Type B pancreatic cell (in vitro differentiated cells): ENCODE results near the gene COL13A1. TPM values are rescaled to one million over a fixed set of nuclear protein-coding genes. Genes with fewer than 3 reads are reported as not detected.

Experiments
- DNase-seq: peaks from one replicate; pipeline ENCODE4 v3.0.0; 2021; ENCODE audit warnings: mixed read lengths; ENCODE audit not compliant: unreplicated experiment; ENCODE audit errors: extremely low spot score
- H3K27ac Mint-ChIP-seq: 2 replicates; pipeline ENCODE4 v1.8.0; 2021; ENCODE audit warnings: mild to moderate bottlenecking, mixed read lengths
- H3K27me3 Mint-ChIP-seq: 2 replicates; pipeline ENCODE4 v1.8.0; 2021; ENCODE audit warnings: mixed read lengths
- H3K36me3 Mint-ChIP-seq: 2 replicates; pipeline ENCODE4 v1.8.0; 2021; ENCODE audit warnings: mixed read lengths
- H3K4me1 Mint-ChIP-seq: one replicate; pipeline ENCODE4 v1.8.0; 2021; ENCODE audit warnings: mixed read lengths; ENCODE audit not compliant: unreplicated experiment
- H3K4me3 Mint-ChIP-seq: 2 replicates; pipeline ENCODE4 v1.8.0; 2021; ENCODE audit warnings: mild to moderate bottlenecking, mixed read lengths
- H3K9me3 Mint-ChIP-seq: 2 replicates; pipeline ENCODE4 v1.8.0; 2021; ENCODE audit warnings: mixed read lengths
- total RNA-seq: library from RNA; stranded (reverse); gene quantifications from 2 replicates; pipeline ENCODE4 v1.2.1, GENCODE V29; 2021; ENCODE audit warnings: low replicate concordance
- TF ChIP-seq, protein P1 (sequence below): fragments of 200-600 bp; sonication (generic); conservative IDR thresholded peaks from 2 replicates; pipeline ENCODE4 v1.5.0; 2021; ENCODE audit warnings: antibody characterized with exemption, mild to moderate bottlenecking

COL13A1 gene
- total RNA-seq, 1 donor from 2014 or later: 18.6 TPM

DNA sequence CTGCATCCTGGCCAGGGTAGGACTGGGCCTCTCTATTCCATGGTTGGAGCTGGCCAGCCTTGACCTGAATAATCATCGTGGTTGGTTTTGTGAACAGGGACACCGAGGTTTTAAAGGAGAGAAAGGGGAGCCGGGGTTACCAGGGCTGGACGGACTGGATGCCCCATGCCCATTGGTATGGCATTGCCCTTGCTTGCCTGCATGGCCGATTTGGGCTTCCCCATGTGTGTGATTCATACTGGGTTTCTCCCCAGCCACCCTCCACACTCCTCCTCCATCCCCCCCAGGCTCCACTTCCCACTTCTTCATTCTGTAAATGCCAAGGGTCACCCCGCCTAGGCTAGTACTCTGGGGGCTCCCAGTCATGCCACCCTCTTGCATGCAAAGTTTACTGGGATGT, 152.1 kb downstream of the COL13A1 start:
- Mint-ChIP-seq H3K4me3 (no peak overlapping the region), H3K4me1 (peaks cover 6% of the 10 kb centered on the region), H3K36me3 (no peaks in the 10 kb centered on the region), H3K9me3 (no peaks in the 10 kb centered on the region), H3K27ac (no peak overlapping the region), H3K27me3 (peaks cover 15% of the 10 kb centered on the region)
- no peak for DNase-seq
- TF ChIP-seq, protein P1, sequence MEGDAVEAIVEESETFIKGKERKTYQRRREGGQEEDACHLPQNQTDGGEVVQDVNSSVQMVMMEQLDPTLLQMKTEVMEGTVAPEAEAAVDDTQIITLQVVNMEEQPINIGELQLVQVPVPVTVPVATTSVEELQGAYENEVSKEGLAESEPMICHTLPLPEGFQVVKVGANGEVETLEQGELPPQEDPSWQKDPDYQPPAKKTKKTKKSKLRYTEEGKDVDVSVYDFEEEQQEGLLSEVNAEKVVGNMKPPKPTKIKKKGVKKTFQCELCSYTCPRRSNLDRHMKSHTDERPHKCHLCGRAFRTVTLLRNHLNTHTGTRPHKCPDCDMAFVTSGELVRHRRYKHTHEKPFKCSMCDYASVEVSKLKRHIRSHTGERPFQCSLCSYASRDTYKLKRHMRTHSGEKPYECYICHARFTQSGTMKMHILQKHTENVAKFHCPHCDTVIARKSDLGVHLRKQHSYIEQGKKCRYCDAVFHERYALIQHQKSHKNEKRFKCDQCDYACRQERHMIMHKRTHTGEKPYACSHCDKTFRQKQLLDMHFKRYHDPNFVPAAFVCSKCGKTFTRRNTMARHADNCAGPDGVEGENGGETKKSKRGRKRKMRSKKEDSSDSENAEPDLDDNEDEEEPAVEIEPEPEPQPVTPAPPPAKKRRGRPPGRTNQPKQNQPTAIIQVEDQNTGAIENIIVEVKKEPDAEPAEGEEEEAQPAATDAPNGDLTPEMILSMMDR: no peak

DNA sequence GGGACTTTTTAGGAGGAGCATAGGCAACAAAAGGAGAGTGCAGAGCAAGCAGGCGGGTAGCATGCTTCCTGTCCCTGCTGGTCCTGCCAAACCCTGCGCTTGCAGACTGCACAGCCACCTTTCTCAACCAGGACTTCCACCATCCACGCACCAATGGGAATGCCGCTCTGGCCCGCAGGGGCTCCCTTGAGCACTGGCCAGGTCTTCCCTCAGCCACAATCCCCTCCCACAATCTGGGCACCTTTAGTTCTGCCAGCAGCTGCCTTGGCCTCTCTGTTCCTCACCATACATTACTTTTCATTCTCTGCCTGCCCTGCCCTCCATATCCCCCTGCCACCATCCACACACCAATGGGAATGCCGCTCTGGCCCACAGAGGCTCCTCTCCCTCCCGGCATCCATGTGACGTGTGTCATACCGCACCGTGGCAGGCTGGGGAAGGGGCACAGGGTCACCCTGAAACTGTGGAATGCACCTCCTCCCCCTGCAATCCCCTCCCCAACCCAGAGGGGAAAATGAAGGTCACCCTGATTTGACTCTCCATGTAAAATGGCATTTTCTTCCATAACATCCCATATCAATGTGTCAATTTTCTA, 153.6 kb downstream of the COL13A1 start:
- H3K4me3 Mint-ChIP-seq: no peak overlapping the region
- H3K4me1 Mint-ChIP-seq: peaks cover 11% of the 10 kb centered on the region
- H3K27ac Mint-ChIP-seq: no peak overlapping the region
- TF ChIP-seq, protein P1: no peak
- no peaks in the 10 kb centered on the region for H3K36me3 Mint-ChIP-seq
- no peaks in the 10 kb centered on the region for H3K9me3 Mint-ChIP-seq
- H3K27me3 Mint-ChIP-seq: peaks cover 15% of the 10 kb centered on the region
- DNase-seq: no peak

DNA sequence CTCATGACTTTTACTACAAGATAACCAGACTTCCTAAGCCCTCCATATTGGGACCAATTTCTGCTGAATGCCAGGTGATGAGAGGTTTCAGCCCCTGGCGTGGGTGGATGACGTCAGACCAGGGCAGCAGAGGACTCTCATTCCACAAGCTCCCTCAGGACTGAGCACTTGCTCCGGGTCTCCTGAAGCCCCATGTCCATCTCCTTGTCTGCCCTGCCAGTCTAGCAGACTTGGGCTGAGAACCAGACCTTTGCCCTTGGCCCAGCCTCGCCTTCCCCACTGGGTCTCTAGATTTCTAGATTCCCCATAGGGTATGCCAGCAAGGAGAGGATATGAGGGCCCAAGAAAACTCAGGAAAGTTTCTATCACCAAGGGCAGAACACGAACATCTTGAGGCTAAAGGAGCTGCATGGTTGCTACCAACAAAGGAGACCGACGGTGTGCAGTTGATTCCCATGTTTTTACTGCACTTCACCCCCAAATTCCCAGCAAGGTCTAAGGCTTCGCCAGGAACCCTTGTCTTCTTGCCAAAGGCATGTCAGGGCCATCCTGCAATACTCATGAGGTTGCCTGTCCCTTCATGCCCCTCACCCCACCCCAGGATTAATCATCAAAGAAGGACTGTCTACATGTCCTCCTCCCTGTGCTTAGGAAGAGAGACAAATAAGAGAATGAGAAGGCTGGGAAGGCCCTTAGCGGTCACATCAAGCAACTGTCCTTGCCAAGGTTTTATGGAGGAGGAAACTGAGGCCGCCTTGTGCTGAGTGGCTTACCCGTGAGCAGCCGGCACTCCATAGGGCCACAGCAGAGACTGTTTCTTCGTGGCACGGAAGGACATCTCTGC, 154.4 kb downstream of the COL13A1 start:
- Mint-ChIP-seq H3K4me3 (no peak overlapping the region), H3K4me1 (peaks cover 16% of the 10 kb centered on the region), H3K27me3 (peaks cover 15% of the 10 kb centered on the region), H3K36me3 (no peaks in the 10 kb centered on the region), H3K9me3 (no peaks in the 10 kb centered on the region), H3K27ac (no peak overlapping the region)
- TF ChIP-seq, protein P1: no peak
- DNase-seq: no peak

GRCh38 chr10:69956741-69957230, 155.1 kb downstream of the COL13A1 start:
- no peaks in the 10 kb centered on the region for H3K36me3 Mint-ChIP-seq
- H3K4me3 Mint-ChIP-seq: no peak overlapping the region
- DNase-seq: no peak
- no peak overlapping the region for H3K27ac Mint-ChIP-seq
- H3K27me3 Mint-ChIP-seq: peaks cover 15% of the 10 kb centered on the region
- no peaks in the 10 kb centered on the region for H3K9me3 Mint-ChIP-seq
- H3K4me1 Mint-ChIP-seq: peaks cover 20% of the 10 kb centered on the region
- TF ChIP-seq, protein P1: no peak

- H3K4me1 Mint-ChIP-seq: peaks cover 20% of the 10 kb centered on the region
- H3K27me3 Mint-ChIP-seq: peaks cover 10% of the 10 kb centered on the region
- TF ChIP-seq, protein P1: no peak
- no peaks in the 10 kb centered on the region for H3K9me3 Mint-ChIP-seq
- H3K27ac Mint-ChIP-seq: no peak overlapping the region
- no peaks in the 10 kb centered on the region for H3K36me3 Mint-ChIP-seq
- H3K4me3 Mint-ChIP-seq: no peak overlapping the region
- no peak for DNase-seq
Observed at GRCh38 chr10:69957241-69957885, 155.7 kb downstream of the COL13A1 start.
